ENCODE measurements around the gene CFAP58. TPM values are rescaled to one million over a fixed set of nuclear protein-coding genes. Genes with fewer than 3 reads are reported as not detected.
A peak's percentile ranks its signal among the peaks of the same experiment; 100 is the strongest.

The CFAP58 gene
- total RNA-seq, 2 experiments from 2014 or later: not detected

- DNase-seq (peak in 1 of 14 experiments; percentile 25), ATAC-seq (ENCODE audit: poor library complexity) (no peak)
- Mint-ChIP-seq H3K4me1 (ENCODE audit: low read depth) (peaks cover 99% of the 10 kb centered on the region), H3K27ac (peak overlapping the region; percentile 88), H3K27me3 (no peaks in the 10 kb centered on the region), H3K9me3 (no peaks in the 10 kb centered on the region), H3K36me3 (ENCODE audit: low read depth) (peaks cover 40% of the 10 kb centered on the region), H3K4me3 (peak overlapping the region; percentile 43)
- ChIA-PET CTCF (interaction anchor here (1.0 kb wide), 1 partner anchor 51 kb away, joined by 3 read pairs; no protein-coding TSS in a partner anchor), POLR2A (interaction anchor here (0.9 to 2.8 kb wide), 2 partner anchors 24 to 25 kb away, joined by 4 to 30 read pairs; no protein-coding TSS in a partner anchor)
- no peaks in the 10 kb centered on the region for H3K27me3 ChIP-seq (ENCODE audit: control insufficient read depth in 1 of 2, insufficient read depth in 2 of 2, low read length in 2 of 2)
- peak overlapping the region in 1 of 2 donors; percentile 2 for H3K27ac ChIP-seq (ENCODE audit: low read depth in 1 of 2, low read length in 2 of 2)
- H3K36me3 ChIP-seq (ENCODE audit: insufficient read depth, low read length): peaks cover 5% of the 10 kb centered on the region
- no peaks in the 10 kb centered on the region for H3K9me3 ChIP-seq (ENCODE audit: control insufficient read depth in 1 of 2, insufficient read depth in 1 of 2, low read length in 2 of 2)
- H3K4me3 ChIP-seq (ENCODE audit: low read length): no peak overlapping the region
- H3K4me1 ChIP-seq (ENCODE audit: insufficient read depth, low read length): peaks cover 97% of the 10 kb centered on the region
- intact Hi-C loops (cut with DNase I, micrococcal nuclease): no loop called here
- no peak for TF ChIP-seq CTCF (IDR thresholded peaks at IDR 0.05)
These were observed 22.3 kb upstream of the CFAP58 start for GRCh38 chr10:104331208-104331838.

- Mint-ChIP-seq H3K4me1 (ENCODE audit: low read depth) (peaks cover 95% of the 10 kb centered on the region), H3K27ac (peak overlapping the region; percentile 88), H3K9me3 (no peaks in the 10 kb centered on the region), H3K36me3 (ENCODE audit: low read depth) (peaks cover 48% of the 10 kb centered on the region), H3K27me3 (no peaks in the 10 kb centered on the region), H3K4me3 (peak overlapping the region; percentile 46)
- POLR2A ChIA-PET: interaction anchor here (0.9 kb wide), 1 partner anchor 26 kb away, joined by 4 read pairs; no protein-coding TSS in a partner anchor
- no peak for TF ChIP-seq CTCF (IDR thresholded peaks at IDR 0.05)
- H3K9me3 ChIP-seq (ENCODE audit: control insufficient read depth in 1 of 2, insufficient read depth in 1 of 2, low read length in 2 of 2): no peaks in the 10 kb centered on the region
- peaks cover 5% of the 10 kb centered on the region for H3K36me3 ChIP-seq (ENCODE audit: insufficient read depth, low read length)
- intact Hi-C loops (cut with DNase I, micrococcal nuclease): no loop called here
- H3K4me1 ChIP-seq (ENCODE audit: insufficient read depth, low read length): peaks cover 95% of the 10 kb centered on the region
- DNase-seq (no peak), ATAC-seq (ENCODE audit: poor library complexity) (no peak)
- no peaks in the 10 kb centered on the region for H3K27me3 ChIP-seq (ENCODE audit: control insufficient read depth in 1 of 2, insufficient read depth in 2 of 2, low read length in 2 of 2)
- H3K27ac ChIP-seq (ENCODE audit: low read depth in 1 of 2, low read length in 2 of 2): peak overlapping the region; percentile 73 to 74
- H3K4me3 ChIP-seq (ENCODE audit: low read length): no peak overlapping the region
- CTCF ChIA-PET: no interaction called here
These were observed 21.2 kb upstream of the CFAP58 start for GRCh38 chr10:104332243-104333031.

GRCh38 chr10:104333032-104333727 lies 20.5 kb upstream of the CFAP58 start:
- H3K36me3 Mint-ChIP-seq (ENCODE audit: low read depth): peaks cover 52% of the 10 kb centered on the region
- intact Hi-C loops (cut with DNase I, micrococcal nuclease): no loop called here
- no peaks in the 10 kb centered on the region for H3K9me3 Mint-ChIP-seq
- POLR2A ChIA-PET: interaction anchor here (7.2 kb wide), 1 partner anchor 26 kb away, joined by 99 read pairs; no protein-coding TSS in a partner anchor
- peak overlapping the region; percentile 46 for H3K4me3 Mint-ChIP-seq
- Histone ChIP-seq H3K27ac (ENCODE audit: low read depth in 1 of 2, low read length in 2 of 2) (peak overlapping the region; percentile 73 to 74), H3K27me3 (ENCODE audit: control insufficient read depth in 1 of 2, insufficient read depth in 2 of 2, low read length in 2 of 2) (no peaks in the 10 kb centered on the region), H3K4me1 (ENCODE audit: insufficient read depth, low read length) (peaks cover 88% of the 10 kb centered on the region), H3K9me3 (ENCODE audit: control insufficient read depth in 1 of 2, insufficient read depth in 1 of 2, low read length in 2 of 2) (no peaks in the 10 kb centered on the region), H3K36me3 (ENCODE audit: insufficient read depth, low read length) (peaks cover 5% of the 10 kb centered on the region), H3K4me3 (ENCODE audit: low read length) (no peak overlapping the region)
- peak; percentile 54 for ATAC-seq (ENCODE audit: poor library complexity)
- CTCF ChIA-PET: interaction anchor here (2.0 kb wide), 1 partner anchor 20 kb away, joined by 9 read pairs; the partner anchor contains the start of gene CFAP58
- H3K27ac Mint-ChIP-seq: peak overlapping the region; percentile 88
- no peak for TF ChIP-seq CTCF (IDR thresholded peaks at IDR 0.05)
- peaks cover 88% of the 10 kb centered on the region for H3K4me1 Mint-ChIP-seq (ENCODE audit: low read depth)
- H3K27me3 Mint-ChIP-seq: no peaks in the 10 kb centered on the region
- DNase-seq: peak; percentile 33 to 88 (median 61)
